Uterus (tissue), 4 donors: ENCODE data around the gene DISP1. TPM values are rescaled to one million over a fixed set of nuclear protein-coding genes. Genes with fewer than 3 reads are reported as not detected.
"Not testable (repeated sequence)": the region's sequence is repeated elsewhere in the genome, so short reads cannot be mapped to it uniquely, and the experiment has no call there.

Source experiments
- DNase-seq, 2 donors: peaks; one replicate each; pipeline ENCODE4 v3.0.0-alpha.2; 2019 to 2020
- H3K27ac ChIP-seq, 2 donors: fragments of 200-600 bp; sonication (generic); 1 replicate in 1 of 2; 2 replicates in 1 of 2; pipeline ENCODE4 v1.5.1; 2016 to 2018
- H3K27me3 ChIP-seq, 2 donors: fragments of 200-600 bp; sonication (generic); one replicate each; pipeline ENCODE4 v1.5.1; 2018 to 2019; ENCODE audit warnings: control low read depth in 1 of 2
- H3K36me3 ChIP-seq, 2 donors: fragments of 200-600 bp; sonication (generic); one replicate each; pipeline ENCODE4 v1.5.1; 2019; ENCODE audit warnings: control low read depth in 1 of 2
- H3K4me1 ChIP-seq, 2 donors: fragments of 200-600 bp; sonication (generic); one replicate each; pipeline ENCODE4 v1.5.1; 2018 to 2019; ENCODE audit warnings: control low read depth in 1 of 2
- H3K4me3 ChIP-seq, 2 donors: fragments of 200-600 bp; sonication (generic); 1 replicate in 1 of 2; 2 replicates in 1 of 2; pipeline ENCODE4 v1.5.1; 2018 to 2019; ENCODE audit warnings: mild to moderate bottlenecking in 1 of 2
- H3K9me3 ChIP-seq, 2 donors: fragments of 200-600 bp; sonication (generic); one replicate each; pipeline ENCODE4 v1.5.1; 2019; ENCODE audit warnings: control low read depth in 1 of 2
- CTCF ChIP-seq, 4 experiments: fragments of 200-600 bp in 2 of 4; fragments of 450-650 bp in 2 of 4; sonication (generic) in 2 of 4; IDR thresholded peaks; one replicate each; pipeline ENCODE4 v1.5.1; 2016 to 2019; ENCODE audit warnings: antibody characterized with exemption in 4 of 4, mild to moderate bottlenecking in 2 of 4, moderate library complexity in 1 of 4
- POLR2A ChIP-seq, 2 donors: fragments of 450-650 bp; IDR thresholded peaks; one replicate each; pipeline ENCODE4 v1.6.1; 2016; ENCODE audit warnings: antibody characterized with exemption in 2 of 2, mild to moderate bottlenecking in 1 of 2, moderate library complexity in 1 of 2
- intact Hi-C: fragments of 100-400 bp; cut with DNase I; formaldehyde crosslinking; loops from one replicate; pipeline ENCODE4 v1.15.1; 2023; ENCODE audit warnings: low total_unique reads
- total RNA-seq, 4 donors: library from RNA; depleted of rRNA in 3 of 4; stranded (reverse); fragments of >200 nt in 3 of 4; gene quantifications; one replicate each; pipeline versions ENCODE4 v1.1.0 to v1.2.4, GENCODE V29; 2014 to 2023
- donor health status: DM: yes; HTN: yes; CAD: no.

The DISP1 gene
- total RNA-seq, 4 donors from 2014 or later, result 10.0 to 19.5 (median 16.0) TPM

- DNase-seq, result no peak
- TF ChIP-seq CTCF (IDR thresholded peaks at IDR 0.05), result no peak
- TF ChIP-seq POLR2A (IDR thresholded peaks at IDR 0.05), result no peak
- H3K36me3 ChIP-seq, result no peaks in the 10 kb centered on the region
- no peaks in the 10 kb centered on the region for H3K27me3 ChIP-seq
- H3K4me3 ChIP-seq, result no peak overlapping the region
- H3K9me3 ChIP-seq, result no peaks in the 10 kb centered on the region
- H3K4me1 ChIP-seq, result no peaks in the 10 kb centered on the region
- intact Hi-C loops, result no loop called here
- H3K27ac ChIP-seq, result peak overlapping the region; percentile 52 to 83
Observed at GRCh38 chr1:222843469-222844410, 28.9 kb downstream of the DISP1 start.

GRCh38 chr1:222844411-222844779 is 29.6 kb downstream of the DISP1 start:
- Histone ChIP-seq H3K4me3 (no peak overlapping the region), H3K27ac (peak overlapping the region; percentile 52 to 83), H3K36me3 (no peaks in the 10 kb centered on the region), H3K4me1 (no peaks in the 10 kb centered on the region), H3K27me3 (no peaks in the 10 kb centered on the region), H3K9me3 (no peaks in the 10 kb centered on the region)
- DNase-seq, result no peak
- TF ChIP-seq CTCF (IDR thresholded peaks at IDR 0.05) (no peak), POLR2A (IDR thresholded peaks at IDR 0.05) (no peak)
- intact Hi-C loops, result no loop called here

GRCh38 chr1:222845763-222846162 is 30.9 kb downstream of the DISP1 start:
- Histone ChIP-seq H3K4me1 (no peaks in the 10 kb centered on the region), H3K27ac (no peak overlapping the region), H3K36me3 (no peaks in the 10 kb centered on the region), H3K27me3 (no peaks in the 10 kb centered on the region), H3K9me3 (no peaks in the 10 kb centered on the region), H3K4me3 (no peak overlapping the region)
- intact Hi-C loops, result no loop called here
- no peak for DNase-seq
- TF ChIP-seq POLR2A (IDR thresholded peaks at IDR 0.05), result no peak
- TF ChIP-seq CTCF (IDR thresholded peaks at IDR 0.05), result no peak

- DNase-seq, H3K4me3 ChIP-seq, H3K27ac ChIP-seq, H3K4me1 ChIP-seq, H3K27me3 ChIP-seq, H3K36me3 ChIP-seq, intact Hi-C loops, H3K9me3 ChIP-seq: not testable (repeated sequence)
Observed at GRCh38 chr1:222850550-222850949, 35.7 kb downstream of the DISP1 start.

GRCh38 chr1:222852326-222852725 is 37.5 kb downstream of the DISP1 start:
- TF ChIP-seq POLR2A (IDR thresholded peaks at IDR 0.05) (no peak), CTCF (IDR thresholded peaks at IDR 0.05) (no peak)
- Histone ChIP-seq H3K9me3 (no peaks in the 10 kb centered on the region), H3K4me3 (no peak overlapping the region), H3K36me3 (no peaks in the 10 kb centered on the region), H3K27me3 (no peaks in the 10 kb centered on the region), H3K27ac (no peak overlapping the region), H3K4me1 (no peaks in the 10 kb centered on the region)
- DNase-seq, result no peak
- intact Hi-C loops, result no loop called here
